GM21515 (cell line): ENCODE measurements around the gene C22orf31.

Source experiments
- ATAC-seq: cut with Tn5 transposase; IDR thresholded peaks from one replicate; pipeline ENCODE4 v1.9.1; 2021; ENCODE audit not compliant: unreplicated experiment

Gene C22orf31

DNA sequence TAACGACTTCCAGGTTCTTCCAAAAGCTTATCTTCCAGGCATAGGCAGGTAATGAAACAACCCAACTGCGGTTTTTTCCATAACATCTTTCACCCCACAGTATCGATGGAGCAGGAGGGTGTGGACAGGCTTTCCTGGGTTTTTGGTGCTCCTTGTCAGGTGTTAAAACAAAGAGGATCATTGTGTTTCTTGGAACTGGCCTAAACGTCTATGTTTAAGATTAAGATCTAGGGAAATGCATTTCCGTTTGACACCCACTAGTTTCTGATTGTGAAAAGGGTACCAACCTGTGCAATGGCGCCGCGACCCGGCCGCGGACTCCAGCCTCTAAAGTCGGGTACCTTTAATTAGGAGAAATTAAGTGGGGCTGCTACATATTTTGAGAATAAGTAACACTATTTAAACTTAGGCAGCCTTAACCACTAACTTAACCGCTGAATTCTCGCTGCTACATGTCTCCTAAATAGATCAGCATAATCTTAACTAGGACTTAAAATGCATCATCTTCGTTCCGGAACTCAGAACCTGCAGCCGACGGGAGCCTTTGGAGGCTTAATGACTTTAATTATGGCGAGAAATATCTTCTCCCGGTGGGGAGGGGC is 31.5 kb downstream of the C22orf31 start:
- no peak for ATAC-seq

DNA sequence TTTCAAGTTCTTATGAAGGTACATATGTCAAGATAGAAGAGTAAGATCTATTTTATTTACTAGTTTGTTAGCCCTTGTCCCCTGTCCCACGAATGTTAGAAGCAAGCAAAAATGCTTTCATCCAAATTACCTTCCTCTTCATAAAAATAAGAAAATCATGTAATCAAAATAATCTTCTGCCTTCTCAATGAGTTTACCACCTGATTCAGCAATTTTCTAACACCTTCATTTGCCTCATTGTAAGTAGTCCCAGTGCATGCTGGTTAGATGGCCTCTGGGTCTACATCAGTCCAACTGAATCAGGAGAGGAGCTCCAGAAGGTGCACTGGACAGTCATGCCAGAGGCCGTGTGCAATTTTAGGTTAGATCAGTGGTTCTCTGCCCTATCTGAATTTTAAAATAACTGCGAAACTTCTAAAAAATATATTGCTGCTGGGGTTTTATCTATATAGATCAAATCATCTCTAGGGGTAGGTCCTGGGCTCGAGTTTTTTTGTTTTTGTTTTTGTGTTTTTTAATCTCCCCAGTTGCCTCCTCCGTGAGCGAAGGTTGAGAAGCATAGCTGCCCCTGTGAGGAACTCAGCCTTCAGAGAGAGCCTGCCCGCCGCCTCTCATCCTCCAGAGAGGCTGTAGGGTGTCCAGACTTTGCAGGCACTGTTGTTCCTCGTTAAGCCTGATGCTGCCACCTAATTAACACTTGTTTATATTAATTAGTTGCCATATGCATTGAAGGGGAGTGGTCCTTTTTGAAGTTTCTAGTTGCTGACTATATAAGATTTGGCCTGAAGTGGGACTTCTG is 32.2 kb downstream of the C22orf31 start:
- no peak for ATAC-seq

DNA sequence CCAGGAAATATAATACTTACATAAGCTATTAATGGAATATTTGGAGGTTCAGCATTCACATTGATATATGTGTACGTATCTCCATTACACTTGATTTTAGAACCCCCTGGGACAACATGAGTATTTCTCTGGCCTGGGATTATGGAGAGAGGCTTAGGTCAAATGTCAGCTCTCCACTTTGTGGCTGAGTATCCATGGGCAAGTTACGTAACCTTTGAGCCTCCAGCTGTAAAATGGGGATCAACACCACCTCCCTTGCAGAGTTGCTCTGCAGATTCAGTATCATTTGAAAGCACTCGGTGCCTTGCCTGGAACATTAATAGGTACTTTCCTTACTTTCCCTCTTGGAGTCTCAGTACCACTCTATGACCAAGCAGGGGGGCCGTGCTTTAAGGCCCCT is 33.2 kb downstream of the C22orf31 start:
- no peak for ATAC-seq

DNA sequence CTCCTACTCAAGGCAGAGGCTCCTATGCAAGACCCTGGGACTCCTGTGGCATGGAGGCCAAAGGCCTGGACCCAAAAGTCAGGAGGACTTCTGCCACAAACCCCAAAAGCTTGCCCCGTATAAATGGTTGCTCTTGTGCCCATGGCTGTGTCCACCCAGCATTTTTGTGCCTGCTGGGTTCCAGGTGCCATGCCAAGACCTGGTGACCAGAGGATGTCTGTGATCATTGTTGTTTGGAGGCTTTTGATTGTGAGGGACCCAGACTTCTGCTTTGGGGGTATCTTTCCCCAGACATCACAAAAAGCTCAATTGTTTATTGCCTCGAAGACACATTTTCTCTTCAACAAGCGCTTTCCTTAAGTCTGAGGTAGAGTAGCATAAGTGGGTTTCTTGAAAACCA is 35.1 kb downstream of the C22orf31 start:
- no peak for ATAC-seq

DNA sequence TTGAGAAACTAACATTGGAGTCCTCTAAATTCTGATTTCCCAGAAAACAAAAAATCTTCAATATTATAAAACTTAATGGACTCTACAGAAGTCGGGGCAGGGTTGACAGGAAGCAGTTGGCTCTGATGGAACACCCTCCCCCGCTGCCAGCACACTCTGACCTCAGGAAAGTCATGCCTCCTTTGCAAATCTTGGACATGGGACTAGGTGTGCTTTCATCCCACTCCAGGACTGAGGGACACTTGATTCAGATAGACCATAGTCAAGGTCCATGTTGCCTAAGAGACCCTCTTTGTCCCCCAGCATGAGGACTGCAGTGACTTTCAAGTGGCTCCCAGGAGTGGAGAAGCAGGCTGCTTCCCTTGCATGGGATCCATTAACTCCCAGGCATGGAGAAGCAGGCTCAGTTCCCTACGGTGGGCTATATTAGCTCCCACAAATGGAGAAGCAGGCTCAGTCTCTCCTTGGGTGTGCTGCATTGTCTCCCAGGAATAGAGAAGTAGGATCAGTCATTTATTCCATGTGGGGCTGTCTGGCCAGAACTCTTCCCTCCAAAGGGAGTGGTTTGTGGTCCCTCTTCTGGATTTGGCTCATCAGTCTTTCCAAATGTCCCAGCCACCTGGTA is 38.3 kb downstream of the C22orf31 start:
- ATAC-seq: no peak

DNA sequence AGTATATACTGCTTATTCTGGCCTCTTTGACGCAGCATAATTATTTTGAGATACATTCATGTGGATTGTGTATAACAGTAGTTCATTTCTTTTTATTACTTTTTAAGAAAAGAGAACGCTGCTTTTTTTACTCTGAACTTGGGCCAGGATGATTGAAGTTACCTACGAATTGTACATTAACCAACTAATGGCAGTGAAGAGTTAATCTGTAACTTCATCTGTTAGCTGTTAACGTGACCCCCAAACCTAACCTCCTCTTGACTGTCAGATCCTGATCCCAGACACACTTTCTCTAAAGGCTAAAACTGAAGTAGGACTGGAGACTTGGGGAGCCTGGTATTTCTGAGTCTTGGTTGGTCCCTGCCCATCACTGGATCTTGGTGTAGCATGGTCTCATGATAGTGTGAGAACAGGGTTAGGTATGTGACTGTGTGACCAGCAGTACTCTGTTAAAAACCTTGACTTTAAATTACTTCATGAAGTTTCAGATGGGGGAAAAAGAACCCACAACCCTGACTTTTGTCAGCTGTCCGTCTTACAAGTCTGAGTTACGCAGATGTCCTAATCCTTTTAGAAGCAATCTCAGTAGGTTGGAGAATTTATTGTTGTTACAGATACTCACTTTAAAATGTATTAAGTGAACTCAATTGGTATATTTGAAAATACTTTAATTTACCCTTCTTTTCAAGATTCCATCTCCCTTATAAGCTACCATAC is 39.4 kb downstream of the C22orf31 start:
- ATAC-seq: no peak

DNA sequence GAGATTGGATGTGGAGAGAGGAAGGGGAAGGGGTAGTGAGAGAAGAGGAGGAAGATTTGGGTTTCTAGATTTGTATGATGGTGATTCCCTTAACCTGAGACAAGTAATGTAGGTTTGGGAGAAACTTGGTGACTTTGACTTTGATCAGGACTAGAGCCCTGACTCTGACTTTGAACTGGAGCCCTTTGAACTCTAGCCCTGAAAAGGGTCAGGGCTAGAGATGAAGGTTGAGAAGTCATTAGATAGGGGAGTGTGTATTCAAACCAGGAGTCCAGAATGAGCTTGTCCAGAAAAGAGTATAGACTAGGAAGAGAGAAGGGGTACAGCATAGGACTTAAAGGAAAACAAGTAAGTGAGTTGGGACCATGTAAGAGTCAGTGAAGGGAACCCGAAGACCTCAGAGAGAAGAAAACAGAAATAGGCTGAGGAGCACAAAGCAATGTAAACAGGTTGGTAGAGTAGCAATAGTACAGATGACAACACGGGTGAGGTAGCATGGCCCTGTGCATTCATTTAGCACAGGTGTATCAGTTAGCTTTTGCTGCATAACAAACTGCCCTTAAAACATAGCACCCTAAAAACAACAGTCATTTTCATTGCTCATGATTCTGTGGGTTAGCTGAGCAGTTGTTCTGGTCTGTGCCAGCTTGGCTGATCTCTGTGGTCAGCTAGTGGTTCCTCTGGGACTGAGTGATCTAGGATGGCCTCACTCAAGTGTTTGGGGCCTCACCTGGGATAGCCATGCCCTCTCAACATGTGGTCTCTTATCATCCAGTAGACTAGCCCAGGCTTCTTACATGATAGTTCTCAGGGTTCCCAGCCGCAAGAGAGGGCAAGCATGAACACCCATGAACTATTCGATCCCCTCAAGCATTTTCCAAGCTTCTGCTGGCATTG is 43.1 kb downstream of the C22orf31 start:
- no peak for ATAC-seq

DNA sequence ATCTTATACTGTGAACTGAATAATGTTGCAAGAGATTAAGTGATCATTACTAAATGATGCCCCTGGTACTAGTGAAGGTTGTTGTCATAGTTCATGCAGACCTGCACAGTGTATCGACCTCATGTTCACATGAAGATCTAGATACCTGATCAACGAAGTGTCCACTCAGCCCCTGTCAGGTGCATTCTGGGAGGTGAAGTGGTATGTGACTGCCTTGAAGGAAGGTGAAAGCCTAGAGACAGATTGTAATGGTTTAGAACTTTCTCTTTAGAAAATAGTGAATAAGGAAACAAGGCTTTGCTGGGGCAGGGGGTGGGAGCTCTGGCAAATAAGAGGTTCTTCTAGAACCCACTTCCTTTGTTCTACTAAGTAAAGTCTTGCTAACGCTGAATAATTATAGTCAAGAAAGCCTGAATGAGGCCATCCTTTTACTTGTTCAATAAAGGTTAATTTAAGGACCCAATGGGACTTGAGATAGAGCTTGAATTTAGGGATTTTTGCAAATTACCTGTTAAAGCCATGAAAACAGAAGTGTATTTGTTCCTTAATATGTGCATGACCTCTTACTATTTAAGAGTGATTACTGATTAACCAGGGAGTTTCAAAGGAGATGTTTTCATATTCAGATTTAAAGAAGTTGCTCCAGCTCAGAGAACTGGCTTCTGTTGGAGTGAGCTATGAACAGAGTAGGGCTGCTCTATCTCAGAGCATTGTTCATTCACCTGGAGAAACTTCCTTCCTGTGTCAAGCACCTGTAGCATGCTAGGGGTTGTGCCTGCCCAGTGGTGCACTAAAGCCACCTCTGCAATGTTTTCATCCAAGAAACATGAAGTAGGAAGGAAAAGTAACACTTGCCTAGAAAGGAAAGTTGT is 45.3 kb downstream of the C22orf31 start:
- ATAC-seq: no peak

DNA sequence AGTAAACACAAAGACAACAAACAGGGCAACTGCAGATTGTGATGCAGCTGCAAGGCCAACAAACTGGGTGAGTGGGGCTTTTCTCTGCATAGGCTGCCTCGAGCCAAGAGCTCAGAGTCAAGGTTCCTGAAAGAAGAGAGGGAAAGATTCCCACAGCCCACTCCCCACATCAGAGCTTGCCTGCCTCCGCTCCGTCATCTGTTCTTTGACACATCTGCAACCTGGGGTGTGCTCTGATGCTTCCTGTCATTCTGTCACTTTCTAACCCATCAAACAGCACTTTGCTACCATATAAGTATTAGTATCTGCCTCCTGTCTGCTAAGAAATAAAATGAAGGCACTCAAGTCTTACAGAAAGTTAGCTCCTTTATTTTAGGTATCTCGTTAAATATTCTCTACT is 46.9 kb downstream of the C22orf31 start:
- ATAC-seq: no peak

DNA sequence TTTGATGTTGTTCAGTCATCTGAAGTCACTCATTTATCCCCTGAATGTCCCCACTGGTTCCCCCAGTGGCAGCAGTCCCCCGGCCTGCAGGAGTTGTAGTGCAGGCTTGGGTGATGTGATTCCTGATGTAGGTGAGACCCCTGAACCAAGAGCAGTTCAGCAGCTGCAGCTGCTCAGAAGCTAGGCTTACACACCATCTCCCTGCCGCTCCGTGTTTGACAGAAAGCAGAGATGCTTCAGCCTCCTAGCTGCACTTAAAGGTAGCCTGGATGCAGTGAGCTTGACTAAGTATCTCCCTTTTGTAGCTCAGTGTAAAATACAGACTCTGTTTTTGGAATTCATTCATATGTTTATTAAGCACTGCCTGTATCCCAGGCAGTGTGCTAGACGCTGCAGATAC is 47.3 kb downstream of the C22orf31 start:
- no peak for ATAC-seq

DNA sequence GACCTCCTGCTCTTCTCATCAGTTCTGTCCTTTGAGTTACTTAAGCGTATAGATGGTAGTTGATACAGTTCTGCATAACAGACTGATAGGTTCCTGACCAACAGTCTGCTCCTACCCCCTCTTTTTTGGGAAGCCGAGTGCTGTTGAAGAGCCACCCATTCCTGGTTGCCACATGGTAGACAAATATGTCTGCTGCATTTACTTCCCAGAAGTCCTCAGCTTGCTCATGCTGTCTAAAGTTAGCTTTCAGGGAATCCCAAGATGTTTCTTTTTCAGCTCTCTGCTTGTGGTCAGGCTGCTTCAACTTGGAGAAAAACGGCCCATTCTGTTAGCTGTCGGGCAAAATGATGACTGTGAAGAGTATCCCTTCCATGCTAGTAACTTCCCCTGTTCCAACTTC is 48.7 kb downstream of the C22orf31 start:
- no peak for ATAC-seq

DNA sequence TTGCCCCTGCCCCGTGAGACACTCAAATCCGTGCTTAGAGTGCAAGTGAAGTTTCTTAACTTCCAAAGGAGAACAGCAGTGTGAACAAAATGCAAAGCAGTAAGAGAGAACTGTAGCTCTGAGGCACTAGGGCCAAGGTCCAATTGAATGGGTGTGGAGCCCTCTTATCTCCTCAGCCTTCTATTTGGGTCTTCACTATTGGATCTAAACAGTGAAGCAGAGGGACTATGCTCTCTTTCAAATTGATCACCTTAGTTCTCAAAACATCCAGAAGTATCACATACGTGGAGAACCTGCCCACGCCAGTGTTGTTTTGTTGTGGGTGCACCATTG is 49.6 kb downstream of the C22orf31 start:
- no peak for ATAC-seq

DNA sequence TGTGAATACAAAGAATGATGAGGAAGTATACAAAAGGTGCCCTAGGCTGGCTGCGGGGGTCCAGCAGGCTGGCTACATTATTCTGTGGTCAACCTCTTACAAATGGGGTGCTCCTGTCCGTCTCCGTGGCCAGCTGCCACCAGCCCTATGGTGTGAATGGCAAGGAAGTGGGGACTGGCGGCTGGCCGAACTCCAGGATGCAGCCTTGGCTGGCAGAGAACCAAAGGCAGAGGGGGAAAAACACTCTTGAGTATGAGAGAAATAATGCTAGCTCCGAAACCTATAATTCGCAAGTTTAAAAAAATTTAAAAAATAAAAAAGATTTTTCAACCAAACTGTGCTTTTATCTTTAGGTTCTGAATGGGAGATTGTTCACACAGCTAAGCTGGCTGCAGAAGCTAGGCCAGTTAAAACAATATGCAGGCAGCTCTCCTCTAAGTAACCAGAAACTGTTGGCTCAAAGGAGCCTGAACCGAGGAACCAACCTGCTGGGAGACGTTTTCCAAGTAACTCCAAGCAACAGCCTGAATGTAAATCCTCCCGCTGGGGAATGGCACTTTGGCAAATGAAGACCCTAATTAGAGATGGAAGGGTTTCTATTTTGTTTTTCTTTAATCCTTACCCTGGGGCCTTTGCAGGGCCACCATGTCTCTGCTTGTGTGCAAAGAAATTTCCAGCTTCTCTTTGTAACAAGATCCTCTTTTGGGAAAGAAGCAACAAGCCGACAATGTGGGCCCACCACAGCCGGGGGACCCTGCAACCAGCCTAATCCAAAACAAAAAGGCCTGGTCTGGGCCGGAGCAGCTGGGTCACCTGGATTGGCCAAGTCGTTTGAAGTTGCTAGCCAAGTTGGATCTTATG is 50.2 kb downstream of the C22orf31 start:
- ATAC-seq: no peak

DNA sequence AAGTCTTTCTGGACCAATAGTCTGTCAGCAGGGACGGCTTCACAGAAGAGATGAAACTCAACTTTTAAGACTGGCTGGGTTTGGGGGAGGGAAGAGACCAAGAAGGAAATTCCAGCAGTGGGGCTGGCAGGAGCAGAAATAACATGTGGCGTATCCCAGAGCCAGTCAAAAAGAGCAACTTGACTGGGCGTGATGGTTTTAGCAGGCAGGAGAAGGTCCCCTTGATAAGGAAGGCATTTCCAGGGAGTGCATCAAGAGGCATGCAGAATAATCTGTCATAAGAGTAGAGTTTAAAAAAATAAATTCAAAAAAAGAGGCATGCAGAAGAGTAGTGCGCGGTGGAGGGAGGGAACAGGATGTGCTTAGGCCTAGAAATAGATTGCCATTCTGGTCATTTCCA is 52.5 kb downstream of the C22orf31 start:
- ATAC-seq: no peak
